Measurements from ENCODE around the gene LPAR1. TPM values are rescaled to one million over a fixed set of nuclear protein-coding genes. Genes with fewer than 3 reads are reported as not detected.

The LPAR1 gene
- total and polyA plus RNA-seq, 10 of the 15 experiments (the other 5 are each of a cell fraction or from before 2014, with no cell fraction given): 3.3 to 12.9 (median 8.4) TPM

- TF ChIP-seq ASH2L (IDR thresholded peaks at IDR 0.05; ENCODE audit: borderline replicate concordance, low read depth) (no peak), RBBP5 (conservative IDR thresholded peaks at IDR 0.05) (no peak), TAF1 (IDR thresholded peaks at IDR 0.05; ENCODE audit: borderline replicate concordance, low read depth, low read length) (no peak), BCL11A (IDR thresholded peaks at IDR 0.05; ENCODE audit: low read depth, low read length) (no peak), MEF2B (IDR thresholded peaks at IDR 0.05; ENCODE audit: partially characterized antibody, poor library complexity, severe bottlenecking) (no peak), FOXK2 (IDR thresholded peaks at IDR 0.05) (no peak), NFYA (IDR thresholded peaks at IDR 0.05; ENCODE audit: borderline replicate concordance, low read depth, low read length) (no peak), EGR1 (IDR thresholded peaks at IDR 0.05; ENCODE audit: borderline replicate concordance in 1 of 2, low read depth in 2 of 2, low read length in 2 of 2) (peak in 1 of 2 experiments; percentile 68; a peak in 1 of 3 replicates), ZNF217 (IDR thresholded peaks at IDR 0.05) (peak; percentile 58; the same call in 1 of the 2 replicates), CUX1 (IDR thresholded peaks at IDR 0.05; ENCODE audit: insufficient replicate concordance, low read depth, low read length) (no peak), BCLAF1 (IDR thresholded peaks at IDR 0.05) (no peak), ZNF687 (IDR thresholded peaks at IDR 0.05) (no peak; the same call in 1 of the 2 replicates), KAT2A (conservative IDR thresholded peaks at IDR 0.05; ENCODE audit: control insufficient read depth, low read depth, low read length) (no peak), IRF3 (IDR thresholded peaks at IDR 0.05) (no peak), SMC3 (IDR thresholded peaks at IDR 0.05; ENCODE audit: borderline replicate concordance, low read length) (peak; percentile 30; the same call in 1 of the 2 replicates), RB1 (IDR thresholded peaks at IDR 0.05; ENCODE audit: borderline replicate concordance) (no peak; the same call in 1 of the 2 replicates)
These were observed 451 bp downstream of the LPAR1 start (continued) for GRCh38 chr9:111037708-111038330.

All from GM12878 (cell line).